ENCODE data around the gene BARD1.

Gene BARD1

GRCh38 chr2:214716811-214717560 lies 92.5 kb downstream of the BARD1 start:
- H3K4me3 ChIP-seq (replicated peaks in 1 of 2; ENCODE audit: low read depth in 2 of 2, low read length in 2 of 2) = no peak overlapping the region
- no peak for DNase-seq (ENCODE audit: low read depth in 2 of 2)
- TF ChIP-seq CTCF (IDR thresholded peaks at IDR 0.05; ENCODE audit: low read depth, low read length) = no peak

- TF ChIP-seq CTCF (IDR thresholded peaks at IDR 0.05; ENCODE audit: low read depth, low read length) = no peak
- no peak for DNase-seq (ENCODE audit: low read depth in 2 of 2)
Measured at GRCh38 chr2:214715025-214715424, 94.5 kb downstream of the BARD1 start.

GRCh38 chr2:214713080-214713830 lies 96.2 kb downstream of the BARD1 start:
- no peak for TF ChIP-seq CTCF (IDR thresholded peaks at IDR 0.05; ENCODE audit: low read depth, low read length)
- H3K4me3 ChIP-seq (replicated peaks in 1 of 2; ENCODE audit: low read depth in 2 of 2, low read length in 2 of 2) = no peak overlapping the region
- no peak for DNase-seq (ENCODE audit: low read depth in 2 of 2)

More at GRCh38 chr2:214715025-214715424, 94.5 kb downstream of the BARD1 start:
- no peak overlapping the region for H3K4me3 ChIP-seq (replicated peaks in 1 of 2; ENCODE audit: low read depth in 2 of 2, low read length in 2 of 2)

- no peak for DNase-seq (ENCODE audit: low read depth in 2 of 2)
- no peak for TF ChIP-seq CTCF (IDR thresholded peaks at IDR 0.05; ENCODE audit: low read depth, low read length)
- no peak overlapping the region for H3K4me3 ChIP-seq (replicated peaks in 1 of 2; ENCODE audit: low read depth in 2 of 2, low read length in 2 of 2)
Measured at GRCh38 chr2:214710729-214711128, 98.8 kb downstream of the BARD1 start.

GRCh38 chr2:214706986-214707385 lies 102.5 kb downstream of the BARD1 start:
- peak in 1 of 2 donors; percentile 48 for DNase-seq (ENCODE audit: low read depth in 2 of 2)
- no peak for TF ChIP-seq CTCF (IDR thresholded peaks at IDR 0.05; ENCODE audit: low read depth, low read length)

GRCh38 chr2:214699236-214699635 lies 110.2 kb downstream of the BARD1 start:
- H3K4me3 ChIP-seq (replicated peaks in 1 of 2; ENCODE audit: low read depth in 2 of 2, low read length in 2 of 2) = no peak overlapping the region
- TF ChIP-seq CTCF (IDR thresholded peaks at IDR 0.05; ENCODE audit: low read depth, low read length) = no peak
- DNase-seq (ENCODE audit: low read depth in 2 of 2) = no peak

More at GRCh38 chr2:214706986-214707385, 102.5 kb downstream of the BARD1 start:
- H3K4me3 ChIP-seq (replicated peaks in 1 of 2; ENCODE audit: low read depth in 2 of 2, low read length in 2 of 2) = no peak overlapping the region
